ENCODE results near the gene RCBTB2.
"Not testable (repeated sequence)": the region's sequence is repeated elsewhere in the genome, so short reads cannot be mapped to it uniquely, and the experiment has no call there.

RCBTB2 gene

DNA sequence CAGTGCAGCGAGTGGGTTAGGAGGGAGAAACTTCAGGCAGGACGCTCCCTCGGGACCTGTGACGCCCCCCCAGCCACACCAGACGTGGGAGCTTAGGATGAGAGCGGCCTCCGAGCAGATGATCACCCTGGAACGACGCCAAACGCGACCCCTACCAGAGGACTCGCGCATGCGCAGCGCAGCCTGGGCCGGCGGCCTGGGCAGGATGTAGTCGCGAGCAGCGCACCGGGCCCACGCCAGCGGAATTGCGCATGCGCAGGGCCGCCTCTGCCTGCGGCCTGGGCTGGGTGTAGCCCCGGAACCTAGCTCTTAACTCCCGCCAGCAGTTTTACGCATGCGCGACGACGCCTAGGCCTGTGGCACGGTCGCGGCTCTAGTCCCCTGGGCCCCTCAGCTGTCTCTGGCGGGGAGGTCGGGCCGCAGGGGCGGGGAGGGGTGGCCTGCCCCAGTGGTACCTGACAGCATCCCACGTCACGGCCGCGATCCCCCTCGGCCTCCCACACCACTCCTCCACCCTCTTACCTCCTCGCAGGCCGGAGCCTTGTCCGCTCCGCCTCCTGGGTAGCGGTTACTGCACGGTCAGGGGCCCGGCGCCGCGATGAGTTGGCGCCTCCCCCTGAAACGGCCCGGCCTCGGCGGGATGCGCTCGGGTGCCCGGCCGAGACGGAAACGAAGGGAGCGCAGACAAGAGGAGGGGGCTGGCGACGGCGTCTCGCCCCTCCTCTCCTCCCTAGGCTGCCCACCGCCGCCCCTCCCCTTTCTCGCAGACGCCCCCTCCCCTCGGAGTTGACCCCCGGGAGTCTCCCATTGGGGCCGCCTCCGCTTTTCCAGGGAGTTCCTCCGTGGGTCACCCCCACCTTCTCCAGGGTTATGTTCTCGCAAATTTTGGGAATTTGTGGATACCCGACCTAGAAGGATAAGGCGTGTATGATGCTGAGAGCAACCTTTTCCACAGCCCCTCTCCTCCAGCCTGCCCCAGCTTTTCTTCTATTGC lies at the start of gene RCBTB2:
Gene RCBTB2 (minus strand): TSS at position 575 of the 994 bp plus-strand sequence. CDS start 11,141 bp downstream, outside the sequence.
- peak; percentile 98 to 99 for DNase-seq

DNA sequence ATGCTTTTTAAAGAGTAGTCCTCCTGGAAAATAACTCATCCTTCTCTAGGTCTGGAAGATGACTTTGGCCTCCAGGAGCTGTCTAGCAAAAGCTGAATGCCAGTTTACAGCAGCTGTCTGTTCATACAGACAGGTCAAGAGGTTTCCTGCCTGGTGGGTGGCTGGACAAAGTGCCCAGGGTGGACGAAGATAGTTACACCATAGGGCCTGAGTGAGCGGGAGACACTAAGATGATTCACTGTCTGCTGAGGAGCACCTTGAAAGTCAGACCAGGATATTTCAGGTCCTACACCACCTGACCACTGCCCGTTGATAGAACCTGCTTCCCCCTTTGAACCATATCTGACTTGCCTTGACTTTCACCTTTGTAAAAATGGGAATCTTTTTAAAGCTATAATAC lies 49.2 kb upstream of the RCBTB2 start:
- DNase-seq, result no peak

DNA sequence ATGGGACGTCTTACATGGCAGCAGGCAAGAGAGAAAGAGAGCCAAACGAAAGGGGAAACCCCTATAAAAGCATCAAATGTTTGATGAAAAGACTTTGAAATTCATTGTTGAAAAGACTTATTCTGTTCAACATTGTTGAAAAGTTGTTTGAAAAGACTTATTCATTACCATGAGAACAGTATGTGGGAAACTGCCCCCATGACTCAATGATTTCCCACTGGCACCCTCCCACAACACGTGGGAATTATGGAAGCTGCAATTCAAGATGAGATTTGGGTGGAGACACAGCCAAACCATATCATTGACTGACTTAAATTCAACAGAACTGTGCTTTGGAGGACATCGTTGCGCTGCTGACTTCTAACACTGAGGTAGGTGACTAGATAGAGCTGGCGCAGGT lies 48.0 kb upstream of the RCBTB2 start:
- no peak for DNase-seq

DNA sequence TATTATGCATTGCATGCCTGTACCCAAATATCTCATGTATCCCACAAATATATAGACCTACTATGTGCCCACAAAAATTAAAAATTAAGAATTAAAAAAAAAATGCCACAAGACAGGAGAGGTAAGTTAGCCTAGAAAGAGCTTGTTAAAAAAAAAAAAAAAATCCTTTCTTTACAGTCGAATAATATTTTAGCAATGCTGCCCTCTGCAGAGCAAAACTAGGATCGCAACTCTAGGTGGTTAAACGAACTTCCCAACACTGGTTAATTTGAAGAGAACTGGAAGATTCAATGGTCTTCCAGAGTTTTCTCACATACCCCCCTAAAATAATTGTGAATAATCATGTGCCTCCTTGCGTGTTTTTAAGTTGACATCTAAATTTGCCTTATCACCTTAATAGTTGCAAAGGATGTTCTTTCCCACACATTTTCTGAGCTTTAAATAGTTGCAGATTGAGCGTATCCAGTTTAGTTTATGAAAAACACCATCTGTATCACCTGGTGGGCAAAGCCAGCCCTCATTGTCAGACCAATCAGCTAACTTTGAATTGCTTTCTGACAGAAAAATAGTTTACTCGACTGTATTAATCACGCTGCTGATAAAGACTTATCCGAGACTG lies 47.4 kb upstream of the RCBTB2 start:
- peak; percentile 58 to 66 for DNase-seq

DNA sequence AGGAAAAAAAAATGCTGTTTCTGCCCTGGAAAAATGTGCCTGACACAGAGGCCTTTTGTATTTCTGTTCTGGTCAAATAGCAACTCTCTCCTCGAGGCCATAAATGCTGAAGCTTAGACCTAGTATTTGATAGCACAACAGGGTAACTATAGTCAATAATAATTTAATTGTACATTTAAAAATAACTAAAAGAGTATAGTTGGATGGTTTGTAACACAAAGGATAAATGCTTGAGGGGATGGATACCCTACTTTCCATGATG lies 47.0 kb upstream of the RCBTB2 start:
- DNase-seq, result not testable (repeated sequence)

DNA sequence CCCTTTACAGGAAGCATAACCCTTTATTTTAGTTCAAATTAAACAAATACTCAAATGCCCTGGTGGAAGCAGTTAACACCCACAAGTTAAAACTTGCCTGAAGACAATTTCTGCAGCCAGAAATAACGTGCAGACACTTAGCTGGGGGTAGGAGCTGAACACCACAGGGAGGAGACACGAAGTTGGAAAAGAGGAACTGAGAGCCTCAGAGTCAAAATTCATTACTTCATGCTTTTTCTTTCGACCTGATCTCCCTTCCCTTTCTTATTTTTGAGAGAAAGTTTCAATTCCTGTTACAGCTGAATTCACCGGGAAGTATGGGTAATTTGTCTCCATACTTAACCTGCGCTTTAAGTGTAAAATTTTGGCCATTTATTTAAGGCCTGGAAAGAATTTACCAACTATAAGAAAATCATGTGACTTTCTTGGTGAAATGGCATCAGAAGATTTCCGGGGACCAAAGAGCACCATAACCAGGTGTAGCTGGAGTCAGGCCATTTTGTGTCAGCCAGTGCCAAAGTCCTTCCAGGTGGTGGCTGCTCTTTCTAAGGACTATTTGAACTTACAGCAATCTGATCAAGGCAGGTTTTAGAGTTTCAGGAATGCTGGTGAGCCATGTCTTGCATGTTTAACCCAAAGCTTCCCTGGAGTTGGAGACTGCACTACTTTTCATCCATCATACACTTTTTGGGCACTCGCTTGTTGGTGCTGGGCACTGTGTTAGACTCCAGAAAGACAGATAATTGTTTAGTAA lies 46.5 kb upstream of the RCBTB2 start:
- DNase-seq, result no peak

DNA sequence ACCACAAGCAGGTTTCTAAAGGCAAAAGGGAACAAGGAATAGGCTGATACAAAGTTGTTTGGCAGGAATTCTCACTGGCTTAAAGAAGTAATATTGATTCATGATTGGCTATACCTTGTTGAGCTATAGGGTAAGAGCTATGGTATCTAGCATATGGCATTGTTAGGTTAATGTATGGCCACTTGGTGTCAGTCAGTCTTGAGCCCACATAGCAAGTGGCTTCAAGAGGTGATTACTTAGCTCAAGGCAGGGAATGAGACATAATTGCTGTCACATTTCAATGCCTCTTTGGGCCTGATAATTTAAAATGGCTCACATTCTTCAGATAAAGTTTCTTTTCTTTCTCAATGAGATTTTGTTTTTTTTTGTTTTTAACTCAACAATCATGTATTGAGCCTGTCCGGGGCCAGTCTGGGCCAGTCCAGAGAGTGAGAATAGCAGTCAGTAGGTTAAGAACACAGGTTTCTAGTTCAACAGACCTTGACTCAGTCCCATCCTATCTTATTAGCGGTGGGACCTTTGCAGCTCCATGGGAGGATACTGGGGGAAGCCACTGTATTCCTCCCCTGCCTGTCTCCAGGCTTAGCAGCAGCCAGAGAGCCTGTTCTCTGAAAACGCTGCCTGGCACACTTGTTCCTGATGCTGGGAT lies 45.8 kb upstream of the RCBTB2 start:
- DNase-seq, result no peak

DNA sequence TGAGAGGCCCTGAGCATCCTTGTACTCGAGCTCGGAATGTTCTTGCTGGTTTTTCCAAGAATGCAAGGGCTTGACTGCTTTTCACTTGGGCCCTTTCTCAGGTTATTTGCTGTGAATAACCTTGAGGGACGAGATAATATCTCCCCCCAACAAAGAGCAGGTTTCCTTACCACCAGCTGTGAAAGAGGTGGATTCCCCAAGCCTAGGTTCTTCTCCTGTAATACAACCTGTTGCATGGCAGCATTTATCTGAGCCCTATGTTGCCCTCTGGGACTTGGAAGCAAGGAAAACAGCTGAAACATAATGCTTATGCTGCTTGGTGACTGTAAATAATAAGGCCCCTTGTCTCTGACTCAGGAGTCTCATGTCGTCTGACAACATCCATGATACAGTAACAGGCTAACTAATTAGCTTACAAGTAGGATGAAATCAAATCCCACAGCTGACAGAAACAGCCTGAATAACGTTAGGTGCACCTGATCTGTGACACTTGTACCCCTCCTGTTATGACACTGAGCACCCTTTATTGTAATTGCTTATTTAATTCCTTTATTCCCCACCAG lies 43.6 kb upstream of the RCBTB2 start:
- no peak for DNase-seq

DNA sequence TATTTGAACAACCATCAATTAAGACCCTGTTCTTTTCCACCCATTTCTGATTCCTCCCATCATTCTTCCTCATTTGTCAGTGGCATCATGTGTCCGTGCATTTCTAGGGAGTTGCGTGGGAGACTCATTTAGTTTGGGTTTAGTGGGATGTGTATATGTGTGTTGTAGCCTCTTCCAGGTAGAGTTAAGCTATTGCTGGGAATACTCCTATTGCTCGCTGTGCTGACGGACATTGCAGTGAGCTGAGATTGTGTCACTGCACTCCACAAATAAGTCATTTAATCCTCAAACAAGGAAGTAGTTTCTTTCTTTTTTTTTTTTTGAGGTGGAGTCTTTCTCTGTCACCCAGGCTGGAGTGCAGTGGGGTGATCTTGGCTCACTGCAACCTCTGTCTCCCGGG lies 42.2 kb upstream of the RCBTB2 start:
- DNase-seq, result no peak

DNA sequence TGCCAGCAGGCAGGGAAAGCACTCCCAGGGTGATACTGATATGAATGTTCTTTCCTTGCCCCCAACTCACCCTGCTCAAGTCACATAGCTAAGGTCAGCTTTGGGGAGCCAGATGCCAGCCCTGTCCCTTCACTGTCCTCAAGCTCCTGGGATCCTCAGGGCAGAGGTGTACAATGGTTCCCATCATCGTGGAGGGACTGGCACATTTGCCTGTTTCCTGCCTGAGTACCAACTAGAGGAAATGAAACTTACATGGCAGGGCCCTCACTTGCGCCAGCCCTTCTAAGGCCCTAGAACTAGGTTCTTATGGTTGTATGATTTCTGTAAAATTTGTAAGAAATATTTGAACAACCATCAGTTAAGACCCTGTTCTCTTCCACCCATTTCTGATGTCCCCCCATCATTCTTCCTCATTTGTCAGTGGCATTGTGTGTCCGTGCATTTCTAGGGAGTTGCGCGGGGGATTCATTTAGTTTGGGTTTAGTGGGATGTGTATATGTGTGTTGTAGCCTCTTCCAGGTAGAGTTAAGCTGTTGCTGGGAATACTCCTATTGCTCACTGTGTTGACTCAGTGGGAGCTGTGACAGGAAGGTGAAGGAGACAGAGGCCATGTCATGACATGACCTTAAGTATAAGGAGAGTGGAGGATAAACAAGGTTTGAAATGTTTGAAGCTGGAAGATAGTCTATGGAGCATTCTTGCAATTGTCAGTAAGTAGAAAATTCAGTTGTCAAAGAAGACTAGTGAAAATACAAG lies 41.3 kb upstream of the RCBTB2 start:
- no peak for DNase-seq

DNA sequence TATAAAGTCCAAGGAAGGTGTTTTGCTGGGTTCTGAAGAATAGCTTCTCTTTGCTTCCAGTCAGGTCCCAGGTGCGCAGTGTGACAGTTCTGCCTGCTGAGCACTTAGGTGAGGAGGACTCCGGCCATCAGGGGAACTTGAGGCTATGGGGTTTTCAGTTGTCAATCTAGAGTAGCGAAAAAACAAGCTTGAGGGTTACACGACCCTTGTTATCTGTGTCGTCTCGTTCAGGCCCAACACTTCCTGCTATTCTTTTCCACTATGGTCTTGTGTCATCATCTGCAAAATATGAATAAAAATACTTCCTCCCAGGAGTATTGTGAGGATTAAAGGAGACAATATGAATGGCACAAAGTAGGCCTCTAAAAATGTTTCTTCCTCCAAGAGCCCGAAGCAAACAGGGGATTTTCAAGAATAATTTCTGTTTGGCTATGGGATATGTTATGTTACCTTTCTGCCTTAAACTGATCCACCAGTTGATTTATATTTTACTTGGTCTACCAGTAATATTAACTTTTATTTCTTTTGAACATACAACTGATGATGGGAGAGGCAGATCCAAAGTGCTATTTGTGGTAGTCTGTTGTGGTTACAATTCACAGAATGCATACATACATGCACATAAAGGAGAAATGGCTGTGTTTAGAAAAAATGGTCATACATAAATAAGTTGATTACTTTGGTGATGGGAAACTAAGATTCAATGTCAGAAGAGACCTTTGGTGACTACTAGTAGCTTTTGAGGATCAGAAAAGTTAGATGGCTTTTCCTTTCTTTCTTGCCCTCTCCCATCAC lies 40.5 kb upstream of the RCBTB2 start:
- DNase-seq, result no peak

DNA sequence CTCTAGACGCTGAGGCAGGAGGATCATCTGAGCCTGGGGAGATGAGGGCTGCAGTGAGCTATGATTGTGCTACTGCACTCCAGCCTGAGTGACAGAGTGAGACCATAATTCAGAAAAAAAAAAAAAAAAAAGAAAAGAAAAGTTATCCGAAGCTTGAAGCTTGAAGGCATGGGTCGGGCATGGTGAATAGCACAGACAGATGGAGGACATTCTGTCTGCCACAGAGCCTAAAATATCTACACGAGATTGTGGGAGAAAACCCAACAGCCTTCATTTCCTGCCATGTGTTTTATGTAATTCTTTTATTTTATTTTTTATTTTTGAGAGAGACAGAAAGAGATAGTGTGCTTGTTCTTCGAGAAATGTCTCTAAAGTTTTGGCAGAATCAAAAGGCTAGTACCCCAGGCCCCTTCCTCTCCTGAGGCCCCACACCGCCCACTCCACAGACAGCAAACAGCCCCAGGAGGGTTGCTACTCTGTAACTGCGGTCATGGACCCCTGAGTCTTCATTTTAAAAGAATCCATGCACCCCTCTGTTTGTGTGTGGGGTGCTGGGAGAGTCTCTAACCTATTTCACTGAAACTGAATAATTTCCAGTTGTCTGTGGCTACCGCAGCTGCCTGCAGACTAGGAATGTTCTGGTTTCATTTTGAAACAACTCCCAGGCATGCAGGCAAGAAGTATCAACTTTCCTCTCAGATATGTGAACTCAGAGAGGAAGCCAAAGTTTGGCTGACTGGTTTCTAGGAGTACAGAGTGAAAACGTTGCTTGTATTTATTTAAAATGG lies 38.4 kb upstream of the RCBTB2 start:
- DNase-seq, result no peak

DNA sequence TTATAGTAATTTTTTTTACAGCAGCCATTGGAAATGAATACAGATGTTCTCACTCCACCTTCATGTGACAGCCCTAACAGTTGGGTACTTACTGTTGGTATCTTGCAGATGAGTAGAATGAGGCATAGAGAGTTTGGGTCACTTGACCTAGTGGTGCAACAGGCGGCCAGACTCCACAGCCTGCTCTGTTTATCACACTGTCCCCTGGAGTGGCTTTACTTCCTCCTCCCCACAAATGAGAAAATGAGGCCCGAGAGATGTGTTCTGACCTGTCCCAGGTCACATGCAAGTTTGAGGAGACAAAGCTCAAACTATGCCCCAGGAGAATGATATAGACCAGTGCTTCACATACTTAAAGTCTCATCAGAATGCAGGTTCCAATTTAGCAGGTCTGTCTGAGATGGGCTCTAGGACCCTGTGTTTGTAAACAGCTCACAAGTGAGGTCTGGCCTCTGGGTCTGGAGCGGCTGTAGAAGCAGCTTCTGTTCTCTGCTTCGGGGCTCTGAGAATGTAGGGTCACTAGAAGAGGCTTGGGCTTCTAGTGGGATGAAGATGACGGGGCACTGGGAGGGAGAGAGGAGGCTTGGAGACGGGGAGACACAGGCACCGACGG lies 37.4 kb upstream of the RCBTB2 start:
- DNase-seq, result no peak

DNA sequence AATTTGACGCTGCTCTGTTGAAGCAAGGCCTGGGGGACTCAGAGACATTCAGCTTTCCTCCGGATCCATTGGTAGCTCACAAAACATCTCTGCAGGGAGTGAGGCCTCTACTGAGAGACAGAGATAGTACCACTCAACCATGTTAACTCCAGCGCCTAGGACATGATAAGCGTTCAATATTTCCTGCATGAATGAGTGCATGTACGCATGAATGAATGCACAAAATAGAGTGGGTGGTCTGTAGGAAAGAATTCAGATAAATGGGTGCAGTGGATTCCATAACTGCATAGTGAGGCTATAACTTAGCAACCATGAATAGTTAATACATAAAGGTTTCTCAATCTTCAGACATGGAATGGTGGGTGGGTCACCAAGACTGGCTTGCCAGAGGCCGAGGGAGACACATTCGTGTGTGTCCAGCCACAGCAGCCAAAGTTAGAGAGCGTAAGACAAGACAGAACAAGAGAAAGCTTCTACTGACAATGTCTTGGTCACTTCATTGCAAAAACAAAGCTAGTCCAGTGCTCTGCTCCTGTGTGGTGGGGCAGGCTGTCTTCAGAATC lies 36.3 kb upstream of the RCBTB2 start:
- no peak for DNase-seq

DNA sequence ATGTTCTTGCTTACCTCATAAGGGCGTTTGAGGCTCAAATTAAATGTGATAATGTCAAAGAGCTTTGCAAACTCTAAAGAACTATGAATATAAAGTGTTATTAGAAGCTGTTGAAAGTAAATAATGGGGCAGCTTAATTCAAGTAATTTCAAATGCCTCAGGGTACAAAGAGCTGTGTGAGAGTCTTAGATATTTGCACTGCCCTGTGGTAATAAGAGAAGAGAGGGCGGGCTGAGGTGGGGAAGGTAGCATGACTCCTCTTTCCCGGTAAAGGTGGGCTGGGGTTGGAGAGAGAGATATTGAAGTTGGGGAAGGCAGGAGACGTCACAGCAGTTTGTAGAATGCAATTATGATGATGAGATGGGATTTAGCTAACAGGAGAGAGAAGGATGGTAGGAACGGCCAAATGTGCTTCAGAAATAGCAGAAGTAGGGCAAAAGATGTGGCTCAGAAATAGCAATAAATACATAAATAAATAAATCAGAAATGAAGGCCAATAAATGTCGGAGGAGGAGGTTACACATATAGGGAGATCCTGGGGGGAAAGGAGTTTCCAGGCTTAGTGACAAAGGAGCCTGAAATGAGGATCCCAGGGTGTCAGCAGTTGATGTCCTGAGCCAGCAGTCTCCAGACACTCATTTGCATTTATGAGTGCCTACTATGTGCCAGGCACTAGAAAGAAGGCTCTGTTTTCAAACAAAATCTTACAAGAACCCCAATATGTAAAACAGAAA lies 35.7 kb upstream of the RCBTB2 start:
- no peak for DNase-seq

DNA sequence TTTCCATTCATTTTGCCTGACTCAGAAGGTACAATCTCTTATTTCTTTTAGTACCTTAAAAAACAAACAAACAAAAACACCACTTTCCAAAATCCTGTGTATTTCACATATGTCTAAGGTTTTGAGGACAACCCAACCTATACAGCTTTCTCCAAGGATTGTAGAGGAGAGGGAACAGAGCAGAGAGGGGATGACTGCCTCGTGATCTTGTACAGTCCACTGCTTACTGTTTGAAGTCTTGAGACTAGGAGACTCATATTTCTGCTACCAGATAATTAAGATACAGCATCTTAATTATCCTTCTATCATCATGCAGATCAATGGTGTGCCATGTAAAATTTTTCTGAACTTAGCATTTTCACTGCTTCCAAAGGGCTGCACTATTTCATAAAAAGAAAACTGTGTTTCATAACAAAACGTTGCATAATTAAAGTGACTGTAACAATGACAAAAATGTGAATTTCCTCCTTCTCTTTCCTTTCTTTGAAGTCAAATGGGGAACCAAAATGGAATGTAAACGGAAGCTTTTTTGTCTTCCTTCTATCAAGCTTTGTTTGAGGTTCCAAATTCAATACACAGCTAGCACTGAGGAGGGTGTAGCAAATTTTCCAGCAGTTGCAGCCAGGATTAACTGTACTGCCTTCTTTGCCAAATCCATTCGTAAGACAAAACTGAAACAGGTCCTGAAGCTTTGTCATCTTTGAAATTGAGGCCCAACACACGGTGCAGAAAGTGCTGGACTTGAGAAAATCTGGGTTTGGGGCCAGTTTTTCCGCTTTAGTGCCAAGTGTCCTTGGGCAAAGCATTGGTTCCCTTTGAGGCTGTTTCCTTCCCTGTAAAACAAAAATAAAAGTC lies 34.9 kb upstream of the RCBTB2 start:
- DNase-seq, result no peak

DNA sequence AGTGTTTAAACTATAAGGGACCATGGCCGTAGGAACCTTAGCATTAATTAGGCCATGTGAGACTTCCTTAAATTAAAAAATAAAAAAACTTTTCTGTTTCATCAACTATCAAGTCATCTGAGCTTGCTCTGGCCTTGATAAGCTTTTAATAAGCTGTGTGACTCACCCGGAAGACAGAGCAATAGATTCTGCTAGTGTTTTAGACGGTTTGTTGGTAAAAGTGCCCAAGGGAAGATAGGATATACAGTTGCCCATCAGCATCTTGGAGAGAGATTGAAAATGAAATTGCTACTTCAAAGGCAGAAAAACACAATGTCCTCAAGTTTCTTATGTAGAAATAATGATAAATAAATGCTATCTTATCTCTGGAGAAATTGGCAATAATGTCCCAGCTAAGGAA lies 31.2 kb upstream of the RCBTB2 start:
- no peak for DNase-seq

DNA sequence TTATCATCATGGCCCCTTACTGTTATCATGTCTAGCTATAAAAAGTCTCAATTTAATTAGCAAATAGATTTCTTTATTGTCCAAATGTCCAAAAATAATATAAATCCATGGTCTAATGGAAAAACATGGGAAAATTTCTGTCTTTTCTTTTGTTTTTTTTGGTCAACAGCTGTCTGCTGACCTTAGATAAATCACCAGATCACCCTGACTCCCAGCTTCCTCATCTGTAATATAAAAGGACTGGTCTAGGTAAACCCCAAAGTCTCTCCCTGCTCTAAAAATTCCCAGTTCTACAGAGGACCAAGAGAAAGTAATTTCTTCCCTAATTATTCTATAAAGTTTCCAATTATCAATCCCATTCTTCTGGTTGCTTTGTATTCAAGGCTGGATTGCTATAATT lies 30.7 kb upstream of the RCBTB2 start:
- DNase-seq, result no peak

Measured in stimulated activated CD4-positive, alpha-beta T cell treated with anti-CD3 and anti-CD28 coated beads, Interleukin-4, amount 100 ng/mL, for 4 hours (primary cell).